Adrenal gland (tissue), 5 donors: ENCODE data around the gene LAYN.

ENCODE experiments used
- CTCF ChIP-seq, 6 experiments: fragments of 450-650 bp in 4 of 6; fragments of 200-600 bp in 2 of 6; sonication (generic) in 1 of 6; IDR thresholded peaks; 1 replicate in 5 of 6; 2 replicates in 1 of 6; pipeline versions ENCODE4 v1.5.1 to v1.8.0; 2016 to 2021; ENCODE audit warnings: antibody characterized with exemption in 6 of 6, mild to moderate bottlenecking in 2 of 6, moderate library complexity in 1 of 6
- POLR2A ChIP-seq, 2 donors: fragments of 450-650 bp; IDR thresholded peaks; one replicate each; pipeline ENCODE4 v1.6.1; 2017; ENCODE audit warnings: antibody characterized with exemption in 2 of 2, mild to moderate bottlenecking in 2 of 2, moderate library complexity in 1 of 2
- donor health status: DM: no; HTN: no; CAD: no.

GRCh38 chr11:111549869-111550203, 9.3 kb downstream of the LAYN start:
- TF ChIP-seq POLR2A (IDR thresholded peaks at IDR 0.05): no peak
- TF ChIP-seq CTCF (IDR thresholded peaks at IDR 0.05): no peak
